IMR-90 (cell line): ENCODE measurements around the gene PLVAP. TPM values are rescaled to one million over a fixed set of nuclear protein-coding genes. Genes with fewer than 3 reads are reported as not detected.

ENCODE experiments used
- ATAC-seq: fragments of 200-7000 bp; cut with Tn5 transposase; 2 replicates; pipeline ENCODE4 v1.9.1; 2020; ENCODE audit warnings: low read depth, mild to moderate bottlenecking, moderate library complexity
- BruUV-seq: library from RNA; stranded (reverse); fragments of 400-500 nt; replicated peaks from 2 replicates; lab custom pipeline; 2021; lab: Mats Ljungman, UMichigan
- CTCF ChIA-PET: fragments of 300-600 bp; formaldehyde crosslinking; extraction: SDS; loops from one replicate; lab custom pipeline; 2021; ENCODE audit warnings: antibody characterized with exemption; lab: Yijun Ruan, JAX
- POLR2A ChIA-PET: fragments of 300-600 bp; sonication (Branson Sonifier 250); formaldehyde crosslinking; loops from one replicate; lab custom pipeline; 2022; ENCODE audit warnings: antibody characterized with exemption; ENCODE audit not compliant: unreplicated experiment; lab: Charles Lee
- DNase-seq: peaks from one replicate; pipeline ENCODE4 v3.0.0; 2013
- H2AFZ ChIP-seq: replicated peaks from 2 replicates; pipeline ENCODE3; 2013; ENCODE audit warnings: low read length, mild to moderate bottlenecking; ENCODE audit not compliant: poor library complexity
- H2AK5ac ChIP-seq: 2 replicates; pipeline ENCODE4 v1.6.1; 2013; ENCODE audit warnings: low read depth, low read length, inconsistent platforms
- H2AK9ac ChIP-seq: replicated peaks from 2 replicates; pipeline ENCODE3; 2013; ENCODE audit warnings: mild to moderate bottlenecking, low read depth, low read length, moderate library complexity; ENCODE audit not compliant: poor library complexity
- H2BK120ac ChIP-seq: 2 replicates; pipeline ENCODE4 v1.6.1; 2013; ENCODE audit warnings: low read depth, low read length, inconsistent platforms
- H2BK15ac ChIP-seq: 3 replicates; pipeline ENCODE4 v1.6.1; 2013; ENCODE audit warnings: low read depth, low read length, inconsistent platforms
- H2BK20ac ChIP-seq: 2 replicates; pipeline ENCODE4 v1.6.1; 2013; ENCODE audit warnings: low read depth, mild to moderate bottlenecking, inconsistent platforms, low read length, moderate library complexity
- H2BK5ac ChIP-seq: 2 replicates; pipeline ENCODE4 v1.6.1; 2013; ENCODE audit warnings: mild to moderate bottlenecking, low read depth, low read length, inconsistent platforms; ENCODE audit not compliant: poor library complexity, severe bottlenecking
- H3K14ac ChIP-seq: replicated peaks from 2 replicates; pipeline ENCODE4 v1.6.1; 2013; ENCODE audit warnings: low read depth, low read length, inconsistent platforms
- H3K18ac ChIP-seq: 2 replicates; pipeline ENCODE4 v1.6.1; 2013; ENCODE audit warnings: low read depth, low read length, control low read depth
- H3K23ac ChIP-seq: 2 replicates; pipeline ENCODE4 v1.6.1; 2013; ENCODE audit warnings: low read depth, low read length, inconsistent platforms
- H3K27ac ChIP-seq: 2 replicates; pipeline ENCODE4 v1.5.1; 2013; ENCODE audit warnings: mild to moderate bottlenecking, control low read depth, low read length; ENCODE audit not compliant: insufficient read depth
- H3K27me3 ChIP-seq: 2 replicates; pipeline ENCODE4 v1.6.1; 2013; ENCODE audit warnings: low read length; ENCODE audit not compliant: control insufficient read depth, insufficient read depth
- H3K36me3 ChIP-seq: 2 replicates; pipeline ENCODE4 v1.6.1; 2013; ENCODE audit warnings: low read length, mixed read lengths; ENCODE audit not compliant: control insufficient read depth, insufficient read depth
- H3K4ac ChIP-seq: 2 replicates; pipeline ENCODE4 v1.6.1; 2013; ENCODE audit warnings: low read depth, low read length, inconsistent platforms
- H3K4me1 ChIP-seq: 2 replicates; pipeline ENCODE4 v1.6.1; 2013; ENCODE audit warnings: low read length, mixed read lengths; ENCODE audit not compliant: control insufficient read depth, insufficient read depth
- H3K4me2 ChIP-seq: 2 replicates; pipeline ENCODE4 v1.6.1; 2013; ENCODE audit warnings: low read depth, mild to moderate bottlenecking, control low read depth, low read length, moderate library complexity
- H3K4me3 ChIP-seq: 2 replicates; pipeline ENCODE4 v1.5.1; 2013; ENCODE audit warnings: low read depth, mild to moderate bottlenecking, control low read depth, low read length, moderate library complexity; ENCODE audit not compliant: insufficient read depth
- H3K56ac ChIP-seq: 2 replicates; pipeline ENCODE4 v1.6.1; 2013; ENCODE audit warnings: low read length, inconsistent platforms; ENCODE audit not compliant: insufficient read depth; ENCODE audit errors: extremely low read depth
- H3K79me1 ChIP-seq, 2 experiments: 2 replicates each; pipeline ENCODE4 v1.6.1; 2013; ENCODE audit warnings: low read length in 2 of 2, inconsistent platforms in 1 of 2, low read depth in 1 of 2
- H3K9ac ChIP-seq: 2 replicates; pipeline ENCODE4 v1.6.1; 2013; ENCODE audit warnings: low read depth, low read length, control low read depth
- H3K9me1 ChIP-seq: 2 replicates; pipeline ENCODE4 v1.6.1; 2013; ENCODE audit warnings: low read length, inconsistent platforms; ENCODE audit not compliant: insufficient read depth
- H3K9me3 ChIP-seq: 2 replicates; pipeline ENCODE4 v1.6.1; 2013; ENCODE audit warnings: low read length; ENCODE audit not compliant: control insufficient read depth, insufficient read depth
- H4K20me1 ChIP-seq: 2 replicates; pipeline ENCODE4 v1.6.1; 2013; ENCODE audit warnings: low read length, inconsistent platforms; ENCODE audit not compliant: insufficient read depth
- H4K5ac ChIP-seq: 2 replicates; pipeline ENCODE4 v1.6.1; 2013; ENCODE audit warnings: mild to moderate bottlenecking, low read depth, low read length, control low read depth
- H4K8ac ChIP-seq, 2 experiments: 2 replicates each; pipeline ENCODE4 v1.6.1; 2013; ENCODE audit warnings: low read depth in 2 of 2, low read length in 2 of 2, control low read depth in 1 of 2, inconsistent platforms in 1 of 2
- H4K91ac ChIP-seq: 2 replicates; pipeline ENCODE4 v1.6.1; 2013; ENCODE audit warnings: low read depth, low read length, inconsistent platforms; ENCODE audit not compliant: insufficient read depth
- BHLHE40 ChIP-seq: fragments of 150-350 bp; IDR thresholded peaks from 2 replicates; pipeline ENCODE4 v1.6.1; 2016; ENCODE audit warnings: mild to moderate bottlenecking, low read depth, low read length
- CEBPB ChIP-seq: IDR thresholded peaks from 2 replicates; pipeline ENCODE4 v1.6.1; 2012; ENCODE audit warnings: low read depth, low read length, improper control_type of control experiment
- CHD1 ChIP-seq: IDR thresholded peaks from 2 replicates; pipeline ENCODE4 v1.6.1; 2012; ENCODE audit warnings: low read depth, low read length, improper control_type of control experiment
- CTCF ChIP-seq: conservative IDR thresholded peaks from 2 replicates; pipeline ENCODE4 v1.5.1; 2012; ENCODE audit warnings: mild to moderate bottlenecking, low read depth, low read length, improper control_type of control experiment
- ELK1 ChIP-seq: fragments of 150-350 bp; IDR thresholded peaks from 2 replicates; pipeline ENCODE4 v1.6.1; 2016; ENCODE audit warnings: low read depth, mild to moderate bottlenecking, low read length, moderate library complexity, borderline replicate concordance
- FOS ChIP-seq: fragments of 150-350 bp; IDR thresholded peaks from 2 replicates; pipeline ENCODE4 v1.6.1; 2016; ENCODE audit warnings: low read depth, low read length
- MAFK ChIP-seq: IDR thresholded peaks from 2 replicates; pipeline ENCODE4 v1.6.1; 2012; ENCODE audit warnings: low read depth, low read length, improper control_type of control experiment
- MAZ ChIP-seq: IDR thresholded peaks from 2 replicates; pipeline ENCODE4 v1.6.1; 2012; ENCODE audit warnings: low read depth, mild to moderate bottlenecking, low read length, improper control_type of control experiment, moderate library complexity, borderline replicate concordance
- MXI1 ChIP-seq: IDR thresholded peaks from 2 replicates; pipeline ENCODE4 v1.6.1; 2012; ENCODE audit warnings: low read depth, mild to moderate bottlenecking, low read length, moderate library complexity, borderline replicate concordance
- NFE2L2 ChIP-seq: fragments of 150-350 bp; IDR thresholded peaks from 2 replicates; pipeline ENCODE4 v1.6.1; 2016; ENCODE audit warnings: low read depth, mild to moderate bottlenecking, low read length
- POLR2A ChIP-seq: IDR thresholded peaks from 2 replicates; pipeline ENCODE4 v1.6.1; 2012; ENCODE audit warnings: mild to moderate bottlenecking, low read depth, low read length
- RAD21 ChIP-seq: IDR thresholded peaks from 2 replicates; pipeline ENCODE4 v1.6.1; 2012; ENCODE audit warnings: low read length, improper control_type of control experiment
- RCOR1 ChIP-seq: IDR thresholded peaks from 2 replicates; pipeline ENCODE4 v1.6.1; 2012; ENCODE audit warnings: mild to moderate bottlenecking, low read length, improper control_type of control experiment; ENCODE audit not compliant: insufficient replicate concordance
- RFX5 ChIP-seq: IDR thresholded peaks from 2 replicates; pipeline ENCODE4 v1.8.0; 2012; ENCODE audit warnings: low read depth, mild to moderate bottlenecking, low read length, moderate library complexity
- SMC3 ChIP-seq: fragments of 150-350 bp; IDR thresholded peaks from 2 replicates; pipeline ENCODE4 v1.6.1; 2016; ENCODE audit warnings: low read depth, mild to moderate bottlenecking, antibody characterized with exemption, low read length, moderate library complexity
- USF2 ChIP-seq: fragments of 150-350 bp; IDR thresholded peaks from 2 replicates; pipeline ENCODE4 v1.6.1; 2017; ENCODE audit warnings: mild to moderate bottlenecking, antibody characterized with exemption, low read length, low read depth
- WGBS, 2 experiments: methylation state at CpG; one replicate each; pipeline versions ENCODE4 v1.1.5 to v1.1.7; 2013; ENCODE audit warnings: missing lambda C conversion rate in 2 of 2; ENCODE audit not compliant: insufficient read length in 1 of 2; ENCODE audit errors: extremely low coverage in 2 of 2; 5-methylcytosine and 5-hydroxymethylcytosine counted together
- dilution Hi-C: fragments of 300-500 bp; cut with HindIII; formaldehyde crosslinking; loops from one replicate; pipeline ENCODE4 v1.14.3; 2018; ENCODE audit warnings: low sequenced_read_pairs; ENCODE audit not compliant: unreplicated experiment
- in situ Hi-C: fragments of 300-500 bp; cut with MboI; formaldehyde crosslinking; loops from 3 replicates; pipeline ENCODE4 v1.14.3; 2019; ENCODE audit warnings: low sequenced_read_pairs, inconsistent platforms, mixed read lengths
- intact Hi-C: fragments of 100-400 bp; cut with micrococcal nuclease; formaldehyde crosslinking; loops from 2 replicates; pipeline ENCODE4 v1.10.0; 2022
- polyA plus RNA-seq, 3 experiments: library from polyadenylated mRNA; depleted of rRNA; stranded (reverse); fragments of >200 nt; gene quantifications; 2 replicates each; pipeline ENCODE4 v1.2.3, GENCODE V29; 2012; ENCODE audit warnings: low replicate concordance in 1 of 3
- total RNA-seq: library from RNA; depleted of rRNA; stranded (reverse); fragments of >200 nt; gene quantifications from 2 replicates; pipeline ENCODE4 v1.2.3, GENCODE V29; 2012

PLVAP gene
- total and polyA plus RNA-seq, 2 of the 4 experiments (the other 2 are of a cell fraction), result not detected

GRCh38 chr19:17327068-17327653 is 50.0 kb downstream of the PLVAP start:
- Histone ChIP-seq H4K91ac (no peak overlapping the region), H3K4me3 (no peak overlapping the region), H4K20me1 (peaks cover 7% of the 10 kb centered on the region; the same call in 1 of the 2 replicates), H3K36me3 (peaks cover 16% of the 10 kb centered on the region), H2AK9ac (peak overlapping the region; percentile 16), H3K18ac (no peak overlapping the region), H2AFZ (no peak overlapping the region), H4K5ac (no peak overlapping the region), H3K9me1 (no peaks in the 10 kb centered on the region), H3K9me3 (no peaks in the 10 kb centered on the region), H2BK120ac (no peak overlapping the region), H2BK15ac (no peak overlapping the region), H3K4me1 (no peaks in the 10 kb centered on the region), H3K4me2 (no peak overlapping the region), H3K23ac (no peak overlapping the region), H3K9ac (no peak overlapping the region), H3K56ac (no peak overlapping the region), H2BK20ac (no peak overlapping the region), H3K4ac (no peak overlapping the region), H3K14ac (no peak overlapping the region), H3K27ac (no peak overlapping the region), H4K8ac (no peak overlapping the region), H2AK5ac (no peak overlapping the region), H3K79me1 (peaks cover 0 to under 1% of the 10 kb centered on the region in 2 experiments; a peak in 1 of 4 replicates), H2BK5ac (no peak overlapping the region), H3K27me3 (no peaks in the 10 kb centered on the region)
- no TSS peak for BruUV-seq
- in situ Hi-C loops (no loop called here), intact Hi-C loops (no loop called here), dilution Hi-C loops (no loop called here)
- no peak for ATAC-seq
- no peak for TF ChIP-seq NFE2L2
- no peak for TF ChIP-seq RFX5
- TF ChIP-seq ELK1, result no peak
- TF ChIP-seq CHD1, result no peak
- TF ChIP-seq MAZ, result no peak
- TF ChIP-seq CEBPB, result no peak
- TF ChIP-seq RCOR1, result no peak
- no peak for TF ChIP-seq RAD21
- TF ChIP-seq POLR2A, result no peak
- TF ChIP-seq USF2, result no peak
- no peak for TF ChIP-seq SMC3
- TF ChIP-seq BHLHE40, result no peak
- TF ChIP-seq MXI1, result no peak
- no peak for TF ChIP-seq MAFK
- TF ChIP-seq CTCF, result no peak
- TF ChIP-seq FOS, result no peak
- POLR2A ChIA-PET, result no interaction called here
- CTCF ChIA-PET, result no interaction called here
- no peak for DNase-seq
- 89% methylated on average over 12 of the region's 27 CpGs; no CpG with 5 or more reads in 1 of the 2 experiments for WGBS, 2 experiments
